Esophagus squamous epithelium (tissue), 4 donors: ENCODE data around the gene C1orf74.

Experiments used
- POLR2A ChIP-seq, 4 donors: fragments of 450-650 bp; IDR thresholded peaks; one replicate each; pipeline ENCODE4 v1.6.1; 2017; ENCODE audit warnings: antibody characterized with exemption in 4 of 4, mild to moderate bottlenecking in 4 of 4, moderate library complexity in 3 of 4
- TF ChIP-seq, protein P1 (sequence below), 6 experiments: fragments of 450-650 bp in 4 of 6; fragments of 200-600 bp in 2 of 6; sonication (generic) in 2 of 6; IDR thresholded peaks; one replicate each; pipeline ENCODE4 v1.5.1; 2016 to 2019; ENCODE audit warnings: antibody characterized with exemption in 6 of 6, mild to moderate bottlenecking in 4 of 6, moderate library complexity in 4 of 6

DNA sequence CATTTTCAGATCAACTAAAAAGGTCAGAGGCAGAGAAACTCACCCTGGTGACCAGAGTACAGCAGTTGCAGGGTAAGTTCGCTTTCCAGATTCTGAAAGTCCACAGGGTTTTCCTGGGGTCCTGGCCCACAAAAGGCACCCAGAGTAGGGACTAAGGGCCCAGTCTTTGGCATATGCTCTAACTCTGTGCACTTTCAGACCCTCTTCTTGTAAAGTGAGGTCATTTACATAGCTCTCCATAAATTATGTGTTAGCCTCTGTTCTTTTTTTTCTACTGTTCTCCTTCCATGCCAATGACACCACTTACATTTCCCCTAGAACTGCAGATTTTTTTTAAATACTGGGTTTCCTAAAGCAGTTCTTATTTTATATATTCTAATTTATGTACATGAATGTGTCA lies 6.3 kb downstream of the C1orf74 start:
- TF ChIP-seq, protein P1, sequence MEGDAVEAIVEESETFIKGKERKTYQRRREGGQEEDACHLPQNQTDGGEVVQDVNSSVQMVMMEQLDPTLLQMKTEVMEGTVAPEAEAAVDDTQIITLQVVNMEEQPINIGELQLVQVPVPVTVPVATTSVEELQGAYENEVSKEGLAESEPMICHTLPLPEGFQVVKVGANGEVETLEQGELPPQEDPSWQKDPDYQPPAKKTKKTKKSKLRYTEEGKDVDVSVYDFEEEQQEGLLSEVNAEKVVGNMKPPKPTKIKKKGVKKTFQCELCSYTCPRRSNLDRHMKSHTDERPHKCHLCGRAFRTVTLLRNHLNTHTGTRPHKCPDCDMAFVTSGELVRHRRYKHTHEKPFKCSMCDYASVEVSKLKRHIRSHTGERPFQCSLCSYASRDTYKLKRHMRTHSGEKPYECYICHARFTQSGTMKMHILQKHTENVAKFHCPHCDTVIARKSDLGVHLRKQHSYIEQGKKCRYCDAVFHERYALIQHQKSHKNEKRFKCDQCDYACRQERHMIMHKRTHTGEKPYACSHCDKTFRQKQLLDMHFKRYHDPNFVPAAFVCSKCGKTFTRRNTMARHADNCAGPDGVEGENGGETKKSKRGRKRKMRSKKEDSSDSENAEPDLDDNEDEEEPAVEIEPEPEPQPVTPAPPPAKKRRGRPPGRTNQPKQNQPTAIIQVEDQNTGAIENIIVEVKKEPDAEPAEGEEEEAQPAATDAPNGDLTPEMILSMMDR (IDR thresholded peaks at IDR 0.05), result no peak
- TF ChIP-seq POLR2A (IDR thresholded peaks at IDR 0.05), result no peak
